Thymus (tissue), 14 donors: ENCODE data around the gene CACNG6. TPM values are rescaled to one million over a fixed set of nuclear protein-coding genes. Genes with fewer than 3 reads are reported as not detected.
"Not testable (repeated sequence)": the region's sequence is repeated elsewhere in the genome, so short reads cannot be mapped to it uniquely, and the experiment has no call there.

Experiments used
- DNase-seq, 9 donors: peaks; one replicate each; pipeline ENCODE4 v3.0.0-alpha.2; 2013; ENCODE audit warnings: low spot score in 9 of 9, low read depth in 6 of 9, missing footprints in 1 of 9
- H3K27ac ChIP-seq, 2 donors: one replicate each; pipeline ENCODE4 v1.5.1; 2013; ENCODE audit warnings: control low read depth in 1 of 2, low read depth in 1 of 2, low read length in 1 of 2, mild to moderate bottlenecking in 1 of 2, moderate library complexity in 1 of 2
- H3K27me3 ChIP-seq, 2 donors: one replicate each; pipeline ENCODE4 v1.5.1; 2013; ENCODE audit warnings: low read length in 1 of 2; ENCODE audit not compliant: control insufficient read depth in 2 of 2, insufficient read depth in 1 of 2
- H3K36me3 ChIP-seq, 2 donors: one replicate each; pipeline ENCODE4 v1.5.1; 2013; ENCODE audit warnings: low read length in 1 of 2, mild to moderate bottlenecking in 1 of 2, moderate library complexity in 1 of 2; ENCODE audit not compliant: control insufficient read depth in 2 of 2, insufficient read depth in 2 of 2
- H3K4me1 ChIP-seq, 2 donors: one replicate each; pipeline ENCODE4 v1.5.1; 2013; ENCODE audit warnings: low read length in 2 of 2; ENCODE audit not compliant: control insufficient read depth in 2 of 2, insufficient read depth in 2 of 2
- H3K4me3 ChIP-seq, 2 donors: one replicate each; pipeline ENCODE4 v1.5.1; 2013; ENCODE audit warnings: low read length in 2 of 2, control low read depth in 1 of 2, mild to moderate bottlenecking in 1 of 2
- H3K9me3 ChIP-seq, 2 donors: one replicate each; pipeline ENCODE4 v1.5.1; 2013; ENCODE audit warnings: low read length in 1 of 2, mild to moderate bottlenecking in 1 of 2; ENCODE audit not compliant: control insufficient read depth in 2 of 2, insufficient read depth in 1 of 2
- WGBS: extraction: QIAGEN DNeasy Blood & Tissue Kit; methylation state at CpG from one replicate; pipeline ENCODE4 v1.1.7; 2013; 5-methylcytosine and 5-hydroxymethylcytosine counted together
- long read RNA-seq, 10 donors: transcript quantifications; one replicate each; lab custom pipeline, GENCODE V29; 2026
- polyA plus RNA-seq: library from polyadenylated mRNA; stranded (reverse); fragments of 200-250 nt; gene quantifications from one replicate; pipeline ENCODE4 v1.2.3, GENCODE V29; 2013
- total RNA-seq: library from RNA; stranded (reverse); fragments of 120-200 nt; gene quantifications from one replicate; pipeline ENCODE4 v1.2.4, GENCODE V29; 2013
- donor health status: healthy.

CACNG6 gene, protein sequence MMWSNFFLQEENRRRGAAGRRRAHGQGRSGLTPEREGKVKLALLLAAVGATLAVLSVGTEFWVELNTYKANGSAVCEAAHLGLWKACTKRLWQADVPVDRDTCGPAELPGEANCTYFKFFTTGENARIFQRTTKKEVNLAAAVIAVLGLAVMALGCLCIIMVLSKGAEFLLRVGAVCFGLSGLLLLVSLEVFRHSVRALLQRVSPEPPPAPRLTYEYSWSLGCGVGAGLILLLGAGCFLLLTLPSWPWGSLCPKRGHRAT
- total RNA-seq (0.05 TPM), polyA plus RNA-seq (0.05 TPM)
- long read RNA-seq, donor 1: 0 reads
- long read RNA-seq, donor 2: 0 reads
- long read RNA-seq, donor 3: 0 reads
- long read RNA-seq, donor 4: 0 reads
- long read RNA-seq, donor 5: 0 reads
- long read RNA-seq, donor 6: 0 reads
- long read RNA-seq, donor 7: 0 reads
- long read RNA-seq, donor 8: 0 reads
- long read RNA-seq, donor 9: 0 reads
- long read RNA-seq, donor 10: 0 reads

DNA sequence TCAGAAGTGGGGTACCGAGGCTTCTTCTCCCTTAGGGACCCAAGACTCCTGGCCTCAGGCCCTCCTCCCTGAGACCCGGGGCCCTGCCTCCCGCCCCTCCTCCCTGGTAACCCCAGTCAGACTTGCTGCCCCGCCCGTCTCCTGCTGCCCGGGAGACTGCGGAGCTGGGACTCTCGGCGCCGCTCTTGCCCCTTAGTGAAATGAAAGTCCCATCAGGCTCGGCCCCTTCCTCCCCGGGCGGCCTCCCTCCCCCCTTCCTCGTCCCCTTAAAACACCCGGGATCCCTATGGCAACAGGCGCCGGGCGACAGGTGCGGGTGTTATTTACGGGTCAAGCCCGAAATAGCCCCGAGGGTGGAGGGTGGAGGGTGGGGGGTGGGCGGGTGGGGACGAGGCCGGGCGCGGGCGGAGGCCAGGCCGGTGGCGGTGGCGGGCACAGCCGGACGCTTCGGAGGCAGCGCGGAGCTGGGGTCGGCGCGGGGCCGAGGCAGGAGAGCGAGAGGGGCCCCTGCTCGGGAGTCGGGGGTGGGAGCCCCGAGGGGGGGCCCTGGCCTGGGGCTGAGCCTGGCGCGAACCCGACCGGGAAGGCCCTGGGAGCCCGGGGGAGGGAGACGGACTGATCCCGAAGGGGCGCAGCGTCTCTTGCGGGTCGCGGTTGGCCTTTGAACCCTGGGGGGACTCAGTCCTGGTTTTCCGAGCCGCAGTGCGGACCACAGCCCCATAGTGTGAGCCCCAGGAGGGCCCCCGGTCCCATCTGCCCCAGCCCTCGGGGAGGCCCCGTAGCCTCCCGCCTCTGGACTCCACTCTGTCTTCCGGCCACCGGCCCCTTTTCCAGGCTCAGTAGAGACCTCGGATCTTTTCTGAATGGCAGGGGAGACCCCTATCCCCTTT lies at the start of gene CACNG6:
CACNG6 (plus strand) TSS at position 414 of the 890 bp plus-strand sequence. CDS start 1,241 bp downstream, outside the sequence.
- DNase-seq: no peak
- Histone ChIP-seq H3K9me3 (no peaks in the 10 kb centered on the region), H3K4me1 (no peaks in the 10 kb centered on the region), H3K27ac (no peak within 1 kb of the TSS), H3K4me3 (no peak within 1 kb of the TSS), H3K36me3 (no peaks in the 10 kb centered on the region), H3K27me3 (peaks cover 25 to 54% of the 10 kb centered on the region in 2 donors)
- WGBS: 7% methylated on average over 66 of the region's 66 CpGs

DNA sequence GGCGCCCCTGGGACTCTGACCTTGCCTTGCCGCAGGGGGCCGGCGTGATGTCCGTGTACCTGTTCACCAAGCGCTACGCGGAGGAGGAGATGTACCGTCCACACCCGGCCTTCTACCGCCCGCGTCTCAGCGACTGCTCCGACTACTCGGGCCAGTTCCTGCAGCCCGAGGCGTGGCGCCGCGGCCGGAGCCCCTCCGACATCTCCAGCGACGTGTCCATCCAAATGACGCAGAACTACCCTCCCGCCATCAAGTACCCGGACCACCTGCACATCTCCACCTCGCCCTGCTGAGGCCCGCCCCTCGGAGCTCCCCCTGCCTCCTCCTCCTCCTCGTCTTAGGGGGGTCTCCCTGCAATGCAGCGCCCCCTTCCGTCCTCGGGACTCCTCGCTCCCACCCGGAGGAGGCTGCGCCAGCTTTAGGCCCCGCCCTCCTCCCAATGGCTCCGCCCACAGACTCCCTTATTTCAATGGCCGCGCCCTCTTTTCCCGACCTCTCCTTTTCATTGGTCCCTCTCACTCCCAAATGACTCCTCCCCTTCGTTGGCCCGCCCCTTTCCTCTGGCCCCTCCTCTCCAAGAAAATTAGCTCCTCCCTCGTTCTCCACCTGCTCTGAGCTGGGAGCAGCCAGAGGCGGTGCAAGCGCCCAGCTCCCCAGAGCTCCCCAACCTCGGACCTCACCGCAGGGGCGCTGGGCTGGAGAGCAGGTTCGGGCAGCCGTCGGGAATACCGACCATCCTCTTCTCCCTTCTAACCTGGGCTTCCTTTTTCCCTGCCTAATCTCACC lies 49.2 kb upstream of the CACNG6 start:
- no peaks in the 10 kb centered on the region for H3K36me3 ChIP-seq
- DNase-seq: peak in 1 of 9 donors; percentile 10
- WGBS: 10% methylated on average over 55 of the region's 55 CpGs
- H3K4me3 ChIP-seq: no peak overlapping the region
- no peaks in the 10 kb centered on the region for H3K4me1 ChIP-seq
- peaks cover 15 to 39% of the 10 kb centered on the region in 2 donors for H3K27me3 ChIP-seq
- H3K27ac ChIP-seq: no peak overlapping the region
- H3K9me3 ChIP-seq: peaks cover 2 to 6% of the 10 kb centered on the region in 2 donors

DNA sequence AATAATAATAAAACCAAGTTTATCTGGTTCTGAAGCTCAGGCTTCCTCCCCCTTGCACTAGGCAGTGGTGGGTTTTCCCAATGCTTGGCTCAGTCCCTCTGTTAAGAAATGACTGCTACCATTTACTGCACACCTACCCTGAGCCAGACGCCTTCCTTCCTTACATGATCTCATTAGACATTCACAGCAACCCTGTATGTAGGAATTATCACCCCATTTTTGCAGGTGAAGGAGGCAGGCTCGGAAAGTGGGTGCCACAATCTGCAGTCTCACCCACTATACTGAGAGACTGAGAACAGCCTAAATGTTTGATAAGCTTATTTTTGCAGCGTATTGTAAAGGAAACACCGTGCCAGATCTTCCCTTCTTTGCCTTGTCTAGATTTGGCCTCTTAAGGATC lies 47.0 kb upstream of the CACNG6 start:
- Histone ChIP-seq H3K9me3 (peaks cover 2 to 6% of the 10 kb centered on the region in 2 donors), H3K4me1 (no peaks in the 10 kb centered on the region)

DNA sequence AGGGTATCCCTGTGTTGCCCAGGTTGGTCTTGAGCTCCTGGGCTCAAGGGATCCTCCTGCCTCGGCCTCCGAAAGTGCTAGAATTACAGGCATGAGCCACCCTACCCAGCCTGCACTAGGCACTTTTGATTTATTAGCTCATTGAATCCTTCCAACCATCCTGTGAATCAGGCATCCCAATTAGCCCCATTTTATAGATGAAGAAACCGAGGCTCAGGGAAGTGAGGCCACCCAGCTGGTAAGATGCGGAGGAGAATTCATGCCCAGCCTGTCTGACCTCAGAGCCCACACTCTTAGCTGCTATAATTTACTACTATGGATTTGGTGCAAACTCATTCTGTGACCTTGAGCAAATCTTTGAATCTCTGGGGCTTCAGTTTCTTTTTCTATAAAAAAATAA lies 46.5 kb upstream of the CACNG6 start:
- H3K9me3 ChIP-seq: peaks cover 2 to 6% of the 10 kb centered on the region in 2 donors
- no peak overlapping the region for H3K4me3 ChIP-seq
- no peak overlapping the region for H3K27ac ChIP-seq
- H3K4me1 ChIP-seq: no peaks in the 10 kb centered on the region
- 92% methylated on average over 4 of the region's 4 CpGs for WGBS
- H3K36me3 ChIP-seq: no peaks in the 10 kb centered on the region
- no peak for DNase-seq
- H3K27me3 ChIP-seq: peaks cover 17 to 39% of the 10 kb centered on the region in 2 donors

More for the DNA sequence above, 47.0 kb upstream of the CACNG6 start:
- Histone ChIP-seq H3K27ac (no peak overlapping the region), H3K4me3 (no peak overlapping the region), H3K36me3 (no peaks in the 10 kb centered on the region), H3K27me3 (peaks cover 17 to 39% of the 10 kb centered on the region in 2 donors)
- WGBS: 86% methylated on average over 4 of the region's 4 CpGs
- no peak for DNase-seq

DNA sequence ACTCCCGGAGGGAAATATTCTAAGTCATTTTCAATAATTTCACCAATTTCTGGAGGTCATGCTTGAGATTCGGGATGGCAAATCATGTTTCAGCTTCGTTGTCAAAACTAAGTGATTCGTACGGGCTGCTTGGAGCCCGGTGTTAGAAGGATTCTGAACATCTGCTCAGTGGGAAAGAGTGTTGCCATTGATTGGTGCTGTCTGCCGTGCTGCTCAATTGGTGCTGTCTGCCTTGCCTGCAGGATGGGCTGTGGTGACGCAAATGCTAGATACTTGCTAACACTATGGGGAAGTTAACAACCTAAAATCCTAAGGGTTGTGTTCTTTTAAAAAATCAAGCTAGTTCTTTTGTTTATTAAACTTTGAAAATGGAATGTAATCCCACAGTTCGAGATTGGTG lies 46.0 kb upstream of the CACNG6 start:
- no peaks in the 10 kb centered on the region for H3K4me1 ChIP-seq
- WGBS: 51% methylated on average over 9 of the region's 9 CpGs
- no peak overlapping the region for H3K4me3 ChIP-seq
- H3K9me3 ChIP-seq: peaks cover 2 to 6% of the 10 kb centered on the region in 2 donors
- no peak overlapping the region for H3K27ac ChIP-seq
- H3K27me3 ChIP-seq: peaks cover 17 to 37% of the 10 kb centered on the region in 2 donors
- no peak for DNase-seq
- H3K36me3 ChIP-seq: no peaks in the 10 kb centered on the region

DNA sequence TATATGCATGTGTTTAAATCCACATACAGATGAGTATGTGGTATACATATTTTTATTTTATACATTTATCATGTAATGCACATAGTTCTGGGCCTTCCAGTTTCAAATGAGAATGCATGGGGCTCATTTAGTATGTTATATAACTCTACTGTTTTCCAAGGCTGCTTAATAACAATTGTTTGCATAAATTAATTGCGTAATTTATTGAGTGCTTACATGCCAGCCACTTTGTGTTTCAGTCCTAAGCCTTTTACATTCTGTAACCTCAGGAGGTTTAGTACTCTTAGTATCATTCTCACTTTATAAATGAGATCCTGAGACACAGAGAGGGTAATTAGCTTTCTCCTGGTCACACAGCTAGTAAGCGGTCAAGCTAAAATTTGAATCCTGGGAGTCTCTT lies 45.4 kb upstream of the CACNG6 start:
- WGBS: over 99% methylated on average over 2 of the region's 2 CpGs
- Histone ChIP-seq H3K27me3 (peaks cover 17 to 33% of the 10 kb centered on the region in 2 donors), H3K9me3 (peaks cover 2 to 6% of the 10 kb centered on the region in 2 donors)

DNA sequence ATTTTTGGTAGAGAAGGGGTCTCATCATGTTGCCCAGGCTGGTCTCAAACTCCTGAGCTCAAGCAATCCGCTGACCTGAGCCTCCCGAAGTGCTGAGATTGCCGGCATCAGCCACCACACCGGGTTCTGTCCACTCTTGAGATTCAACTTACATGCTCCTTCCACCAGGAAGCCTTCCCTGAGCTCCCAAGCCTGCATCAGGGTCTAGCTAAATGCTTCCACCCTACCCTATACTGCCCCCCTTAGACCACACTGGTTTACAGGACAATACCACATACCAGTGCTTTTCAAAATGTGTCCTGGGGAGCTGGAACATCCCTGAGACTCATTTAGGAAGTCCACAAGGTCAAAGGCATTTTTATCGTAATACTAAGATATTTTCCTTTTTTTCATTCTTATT lies 43.8 kb upstream of the CACNG6 start:
- no peak for DNase-seq
- H3K27ac ChIP-seq: no peak overlapping the region
- 67% methylated on average over 5 of the region's 5 CpGs for WGBS
- no peaks in the 10 kb centered on the region for H3K9me3 ChIP-seq
- H3K36me3 ChIP-seq: no peaks in the 10 kb centered on the region
- no peaks in the 10 kb centered on the region for H3K4me1 ChIP-seq
- peaks cover 6 to 17% of the 10 kb centered on the region in 2 donors for H3K27me3 ChIP-seq
- no peak overlapping the region for H3K4me3 ChIP-seq

More for the DNA sequence above, 45.4 kb upstream of the CACNG6 start:
- H3K27ac ChIP-seq: no peak overlapping the region
- H3K4me1 ChIP-seq: no peaks in the 10 kb centered on the region
- no peak overlapping the region for H3K4me3 ChIP-seq
- H3K36me3 ChIP-seq: no peaks in the 10 kb centered on the region
- no peak for DNase-seq

DNA sequence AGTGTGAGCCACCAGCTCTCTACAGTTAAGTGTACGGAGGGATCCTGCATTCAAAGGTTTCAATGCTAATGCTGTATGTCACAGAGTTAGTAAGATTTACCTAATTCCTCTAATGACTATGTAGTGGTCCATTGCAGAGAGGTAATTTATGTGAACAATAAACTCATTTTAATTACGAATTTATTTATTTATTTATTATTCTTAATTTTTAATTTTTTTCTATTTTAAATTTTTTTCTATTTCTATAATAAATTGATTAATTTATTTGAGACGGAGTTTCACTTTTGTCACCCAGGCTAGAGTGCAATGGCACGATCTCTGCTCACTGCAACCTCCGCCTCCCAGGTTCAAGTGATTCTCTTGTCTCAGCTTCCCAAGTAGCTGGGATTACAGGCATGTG lies 42.8 kb upstream of the CACNG6 start:
- H3K36me3 ChIP-seq, H3K27ac ChIP-seq, DNase-seq, H3K9me3 ChIP-seq, H3K4me1 ChIP-seq, H3K4me3 ChIP-seq: not testable (repeated sequence)
- 94% methylated on average over 5 of the region's 5 CpGs for WGBS
- H3K27me3 ChIP-seq: peaks cover 2 to 11% of the 10 kb centered on the region in 2 donors
